EH (cell line): ENCODE data around the gene HDAC7.

Source experiments
- DNase-seq: peaks from one replicate; pipeline ENCODE4 v3.0.0-alpha.2; 2015; ENCODE audit warnings: low read depth

HDAC7 gene

DNA sequence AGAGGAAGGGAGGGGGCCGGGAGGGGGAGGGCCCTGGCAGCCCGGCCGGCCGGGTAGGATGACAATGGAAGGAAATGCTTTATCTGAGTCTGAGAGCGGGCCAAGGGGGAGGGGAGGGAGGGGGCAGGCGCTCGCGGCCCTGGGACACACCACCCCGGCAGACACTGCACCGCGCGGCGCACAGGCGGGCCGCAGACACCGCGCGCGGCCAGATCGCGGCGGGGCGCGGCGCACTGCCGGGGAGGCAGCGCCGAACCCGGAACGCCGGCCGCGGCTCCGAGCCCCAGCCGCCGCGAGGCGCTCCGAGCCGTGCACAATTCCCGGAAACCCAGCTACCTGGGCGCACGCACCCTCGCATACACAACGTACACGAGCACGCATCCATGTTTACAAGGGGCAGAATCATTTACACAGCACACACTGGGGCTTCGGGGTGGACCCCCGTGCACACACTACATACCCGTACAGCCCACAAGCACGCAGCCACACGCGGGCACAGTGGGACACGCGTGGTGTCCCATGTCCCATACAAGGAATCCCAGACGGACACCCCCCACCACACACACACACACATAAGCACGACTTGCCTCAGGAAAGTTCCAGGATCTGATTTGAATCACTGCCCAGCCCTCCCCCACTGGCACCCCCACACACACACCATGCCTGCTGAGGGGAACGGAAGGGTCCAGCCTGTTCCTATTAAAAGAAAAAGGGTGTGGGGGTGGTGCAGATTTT lies at the start of gene HDAC7:
Gene HDAC7, minus strand, starts transcription at position 8 of the 735 bp plus-strand sequence. CDS start 118 bp downstream, outside the sequence.
- peak; percentile 91 for DNase-seq

DNA sequence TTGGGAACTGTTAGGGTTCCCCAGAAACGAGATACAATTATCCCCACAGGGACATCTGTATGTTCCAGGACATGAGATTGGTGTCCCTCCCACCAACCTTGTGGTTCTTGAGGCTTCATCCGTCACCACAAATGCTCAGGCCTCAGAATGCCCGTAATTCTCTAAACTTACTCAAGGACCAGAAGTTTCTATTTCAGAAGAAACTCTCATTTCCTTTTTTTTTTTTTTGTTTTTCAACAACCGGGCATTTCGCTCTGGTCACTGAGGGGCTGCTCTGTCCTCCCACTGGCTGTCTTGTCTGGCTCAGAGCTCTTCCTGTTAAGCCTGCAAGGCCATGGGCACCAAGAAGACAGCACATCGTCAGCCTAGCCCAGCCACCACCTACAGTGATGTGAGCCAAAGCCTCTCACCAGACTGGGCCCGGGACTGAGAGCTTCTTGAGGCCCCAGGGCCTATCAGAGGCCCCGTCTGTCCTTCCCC lies 48.9 kb upstream of the HDAC7 start:
- DNase-seq, result no peak

DNA sequence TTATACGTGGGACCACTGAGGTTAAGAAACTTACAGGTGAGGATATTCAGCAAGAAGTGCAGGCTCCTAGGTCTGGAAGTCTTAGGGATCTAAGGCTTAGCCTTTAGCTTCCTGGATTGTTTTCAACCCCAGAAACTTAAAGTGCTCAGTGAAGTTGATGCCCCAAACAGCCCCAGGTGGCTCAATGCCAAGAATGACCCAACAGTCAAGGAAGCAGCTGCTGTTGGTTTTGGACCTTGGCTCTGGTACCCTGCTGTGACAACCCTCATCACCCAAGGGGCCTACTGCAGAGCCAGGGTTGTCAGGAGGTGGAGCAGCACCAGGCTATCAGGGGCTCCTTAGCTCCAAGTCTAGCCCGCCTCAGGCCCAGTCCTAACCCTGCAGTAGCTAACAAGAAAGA lies 48.3 kb upstream of the HDAC7 start:
- DNase-seq, result peak; percentile 16

DNA sequence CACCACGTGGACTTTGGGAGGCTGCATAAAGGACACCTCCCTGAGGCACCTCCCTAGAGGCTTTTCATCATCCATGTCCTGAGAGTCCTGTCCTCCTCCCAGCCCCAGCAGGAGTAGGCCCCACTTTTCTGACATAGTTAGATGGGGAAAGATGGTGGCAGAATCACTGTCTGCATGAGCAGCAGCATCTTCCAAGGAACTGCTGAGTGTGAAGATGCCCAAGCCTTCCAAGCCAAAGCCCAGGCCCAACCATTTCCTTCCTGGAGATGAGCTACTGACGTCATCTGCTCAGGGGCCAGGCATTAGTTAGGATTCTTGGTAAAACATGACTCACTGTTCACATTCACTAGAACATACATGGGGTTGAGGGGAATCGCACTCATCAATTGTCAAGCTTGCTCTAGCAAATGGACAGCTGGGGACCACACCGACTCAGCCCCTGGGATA lies 47.8 kb upstream of the HDAC7 start:
- DNase-seq, result peak; percentile 93

DNA sequence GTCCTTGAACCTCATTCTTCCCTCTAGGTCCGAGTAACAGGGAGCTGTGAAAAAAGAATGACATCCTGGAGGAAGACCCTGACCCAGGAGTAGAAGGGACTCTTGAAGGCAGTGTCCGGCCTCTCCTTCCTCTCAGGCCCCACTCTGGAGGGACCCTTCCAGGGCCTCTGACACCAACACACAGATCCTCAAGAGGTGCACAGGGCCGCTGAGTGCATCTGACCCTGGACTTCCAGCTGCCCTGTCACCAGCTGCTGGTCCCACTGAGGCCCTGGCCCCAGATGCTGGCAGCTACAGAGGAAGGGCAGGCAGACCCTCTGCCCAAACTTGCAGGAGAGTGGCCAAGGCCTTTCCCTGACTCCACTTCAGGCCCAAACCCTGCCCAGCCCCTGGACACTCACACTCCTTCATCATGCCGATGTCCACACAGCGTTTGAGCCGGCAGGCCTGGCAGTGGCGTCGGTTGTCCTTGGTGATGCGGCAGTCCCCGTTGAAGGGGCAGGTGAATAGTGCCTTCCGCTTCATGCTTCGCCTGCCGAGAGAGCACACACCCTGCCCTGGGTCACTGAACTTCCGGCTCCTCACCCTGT lies 45.0 kb upstream of the HDAC7 start:
- DNase-seq, result no peak

DNA sequence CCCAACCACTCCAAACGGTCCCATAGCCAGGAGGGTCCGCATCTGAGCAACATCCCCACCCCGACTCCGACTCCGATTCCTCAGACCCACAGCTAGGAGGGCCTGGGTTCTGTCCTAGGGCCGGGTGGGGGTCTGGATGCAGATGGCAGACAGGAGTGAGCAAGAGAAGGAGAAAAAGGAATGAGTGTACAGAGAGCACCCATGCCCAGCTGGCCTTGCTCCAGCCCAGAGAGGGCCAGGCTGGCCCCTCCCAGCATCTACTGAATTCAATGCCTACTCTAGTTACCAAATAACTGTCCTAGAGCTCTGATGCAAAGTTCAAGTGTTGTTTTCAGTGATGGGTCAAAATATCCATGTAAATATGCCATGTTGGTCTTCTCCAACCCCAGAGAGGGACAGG lies 44.3 kb upstream of the HDAC7 start:
- no peak for DNase-seq

DNA sequence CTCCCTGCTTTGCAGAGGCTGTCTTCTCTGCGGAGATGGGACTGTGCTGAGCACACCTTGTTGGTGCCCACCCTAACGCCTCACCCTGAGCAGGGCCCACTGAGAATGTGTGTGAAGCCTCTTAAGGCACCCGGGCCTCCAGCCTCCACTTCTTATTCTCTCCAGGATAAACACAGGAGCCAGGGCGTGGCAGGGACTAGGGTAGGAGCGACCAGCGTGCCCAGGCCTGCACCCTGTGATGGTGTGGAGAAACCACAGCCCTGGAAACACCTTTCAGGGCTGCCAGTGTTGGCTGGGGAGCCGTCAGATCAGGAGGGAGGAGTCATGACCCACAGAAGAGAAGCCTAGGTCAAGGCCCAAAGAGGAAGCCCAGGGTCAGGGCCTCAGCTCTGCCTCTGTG lies 43.8 kb upstream of the HDAC7 start:
- no peak for DNase-seq

GRCh38 chr12:47862881-47863280 lies 43.2 kb upstream of the HDAC7 start:
- DNase-seq, result no peak

DNA sequence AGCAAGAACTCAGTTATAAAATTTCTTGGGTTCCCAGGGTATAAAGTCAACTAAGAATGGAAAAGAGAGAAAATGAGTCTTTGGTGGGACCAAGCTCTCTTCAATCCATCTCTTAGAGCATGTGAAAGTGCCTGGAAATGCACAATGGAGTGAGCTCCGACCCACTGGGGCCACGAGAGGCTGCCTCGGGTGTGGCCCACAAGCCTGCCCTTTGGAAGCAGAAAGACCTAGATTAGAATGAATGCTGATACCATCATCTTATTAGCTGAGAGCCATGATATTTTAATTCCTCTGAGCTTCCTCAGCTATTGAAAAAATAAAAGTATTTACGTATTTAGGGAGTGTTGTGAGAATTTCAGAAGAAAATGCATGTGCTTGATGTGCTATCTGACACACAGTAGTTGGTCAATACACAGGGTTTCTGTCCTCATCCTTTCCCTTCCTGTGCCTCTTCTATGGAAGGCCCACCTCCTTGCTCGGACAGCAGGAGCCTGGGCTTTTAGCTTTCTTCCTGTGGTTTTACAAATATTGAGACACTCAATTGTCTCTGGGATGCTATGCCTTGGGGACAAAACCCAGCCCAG lies 42.6 kb upstream of the HDAC7 start:
- no peak for DNase-seq

DNA sequence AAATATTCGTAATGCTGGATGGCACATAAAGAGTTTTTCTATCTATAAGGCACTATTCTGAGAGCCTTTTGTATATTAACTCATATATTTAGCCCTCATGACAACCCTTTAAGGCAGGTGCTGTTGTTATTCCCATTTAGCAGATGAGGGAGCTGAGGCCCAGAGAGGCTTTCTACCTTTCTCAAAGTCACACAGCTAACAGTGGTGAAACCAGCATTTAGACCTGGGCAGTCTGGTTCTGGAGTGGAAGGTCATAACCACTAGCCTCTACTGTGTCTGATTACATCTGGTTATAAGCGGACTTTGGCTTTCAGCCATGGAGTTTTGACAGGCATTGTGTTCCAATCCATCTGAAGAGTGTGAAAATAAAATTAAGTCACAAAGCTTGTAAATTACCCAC lies 41.2 kb upstream of the HDAC7 start:
- no peak for DNase-seq

DNA sequence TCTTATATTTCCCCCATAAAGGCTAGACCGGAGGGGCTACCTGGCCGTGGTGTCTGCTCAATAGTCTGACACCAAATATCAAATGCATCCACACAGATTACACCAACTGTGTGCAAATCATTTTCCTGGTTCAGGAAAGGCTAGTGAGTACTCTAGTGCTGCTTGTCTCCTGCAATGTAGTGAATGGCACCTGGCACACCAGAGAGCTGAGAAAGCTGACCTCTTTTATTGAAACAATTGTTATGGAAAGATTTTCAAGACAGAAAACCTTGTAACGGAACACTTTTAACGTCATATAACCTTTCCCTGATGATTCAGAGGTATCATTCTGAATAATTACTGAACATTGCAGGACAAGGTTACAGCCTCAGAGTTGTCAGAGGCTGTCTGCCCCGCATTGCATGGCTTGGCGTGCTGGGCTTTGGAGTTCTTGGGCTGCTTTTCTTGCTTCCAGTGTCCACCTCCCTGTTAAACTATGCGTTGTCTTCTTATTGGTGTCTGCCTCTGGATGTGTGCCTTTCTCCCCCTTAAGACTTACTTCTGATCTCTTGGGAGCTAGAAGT lies 40.7 kb upstream of the HDAC7 start:
- no peak for DNase-seq

DNA sequence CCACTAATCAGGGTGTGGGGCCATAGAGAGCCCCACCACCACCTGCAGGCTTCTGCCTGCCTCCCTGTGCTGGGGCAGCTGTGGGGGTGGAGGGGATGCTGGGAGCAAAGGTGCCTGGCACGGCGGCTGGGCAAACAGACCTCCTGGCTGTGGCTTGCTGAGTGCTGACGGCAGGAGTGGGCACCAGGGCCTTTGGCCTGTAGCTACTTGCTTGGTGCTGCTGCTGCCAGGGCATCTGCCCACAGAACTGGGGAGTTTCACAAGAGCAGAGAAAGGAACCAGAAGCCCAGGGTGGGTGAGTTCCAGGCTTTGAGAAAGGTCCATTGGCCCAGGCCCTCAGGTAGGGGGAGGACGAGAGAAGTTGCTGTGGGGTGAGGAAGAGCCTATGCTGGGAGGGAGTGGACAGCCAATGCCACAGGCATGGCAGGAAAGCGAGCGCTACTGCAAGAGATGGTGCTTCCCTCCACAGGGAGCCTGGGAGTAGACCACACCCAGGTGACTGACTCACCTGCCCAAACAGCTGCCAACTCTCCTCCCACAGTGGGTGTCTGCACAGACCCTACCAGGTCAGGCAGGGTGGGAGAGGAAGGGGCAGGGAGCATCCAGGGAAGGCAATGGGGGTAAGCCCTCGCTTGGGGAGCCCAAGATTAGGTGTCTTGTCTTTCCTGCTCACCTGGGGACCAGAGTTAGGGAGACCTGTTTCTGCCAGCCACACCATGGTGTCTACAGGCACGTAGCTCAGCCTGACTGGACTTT lies 39.0 kb upstream of the HDAC7 start:
- DNase-seq, result no peak

- no peak for DNase-seq
These were observed 37.2 kb upstream of the HDAC7 start for GRCh38 chr12:47856721-47857575.

DNA sequence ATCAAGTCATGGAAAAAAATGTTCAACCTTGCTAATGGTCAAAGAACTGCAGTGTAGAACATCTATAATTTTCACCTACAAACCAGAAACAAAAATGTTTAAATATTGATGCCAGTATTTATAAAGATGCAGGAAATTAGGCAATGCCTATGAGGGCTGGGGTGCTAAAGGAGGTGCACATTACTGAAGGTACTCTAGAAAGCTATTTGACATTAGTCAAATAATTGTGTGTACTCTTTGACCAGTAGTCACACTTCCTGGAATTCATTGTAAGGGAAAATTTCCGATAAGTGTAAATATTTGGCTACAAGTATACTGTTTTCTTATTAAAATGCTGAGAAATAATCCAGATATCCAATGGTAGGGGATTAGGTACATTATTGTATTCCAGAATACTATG lies 36.4 kb upstream of the HDAC7 start:
- DNase-seq, result no peak

- no peak for DNase-seq
These were observed 35.8 kb upstream of the HDAC7 start for GRCh38 chr12:47855502-47855901.

DNA sequence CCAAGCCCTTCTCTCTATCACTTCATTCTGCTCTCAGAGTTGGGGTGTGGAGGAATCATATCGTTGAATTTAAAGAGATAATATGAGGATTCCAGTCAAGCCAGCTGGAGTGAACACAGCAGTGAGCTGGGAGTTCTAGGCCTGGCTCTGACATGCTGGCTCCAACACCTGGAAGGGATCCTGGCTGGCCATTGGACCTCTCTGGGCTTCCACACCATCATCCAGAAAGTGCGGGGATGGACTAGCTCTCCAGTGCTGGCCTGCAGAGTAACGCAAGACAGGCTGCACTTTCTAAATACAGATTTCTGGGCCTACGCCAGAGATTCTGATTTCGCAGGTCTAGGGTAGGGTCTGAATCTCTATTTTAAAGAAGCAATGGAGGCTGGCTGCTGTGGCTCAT lies 34.8 kb upstream of the HDAC7 start:
- DNase-seq, result no peak

GRCh38 chr12:47852096-47852571 lies 32.4 kb upstream of the HDAC7 start:
- DNase-seq, result no peak

DNA sequence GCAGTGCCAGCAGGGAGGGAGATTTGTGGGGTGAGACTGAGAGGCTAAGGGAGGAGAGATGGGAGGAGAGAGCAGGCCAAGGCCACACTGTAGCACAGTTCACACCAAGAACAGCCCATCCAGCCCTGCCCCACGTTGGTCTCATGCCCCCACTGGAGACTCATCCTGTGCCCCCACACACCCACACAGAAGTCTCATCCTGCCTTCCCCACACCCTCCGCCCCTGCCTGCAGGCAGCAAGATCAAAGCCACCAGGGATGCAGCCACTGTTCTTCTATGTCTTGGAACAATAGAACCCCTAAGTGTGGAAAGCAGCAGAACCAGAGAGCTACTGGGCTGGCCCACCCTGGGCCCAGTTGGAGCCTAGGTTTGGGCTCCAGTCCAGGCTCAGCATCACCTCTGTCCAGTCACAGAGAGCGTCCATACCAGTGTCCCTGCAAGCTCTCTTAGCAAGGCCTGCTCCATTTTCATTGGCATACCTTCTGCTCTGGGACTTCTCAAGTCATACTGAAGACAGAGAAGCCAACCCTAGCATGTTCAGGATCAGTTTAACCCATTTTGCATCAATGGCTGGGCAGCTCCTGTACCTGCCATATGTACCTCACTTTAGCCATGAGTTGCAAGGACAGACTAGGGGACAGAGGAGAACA lies 31.7 kb upstream of the HDAC7 start:
- DNase-seq, result no peak

GRCh38 chr12:47850153-47851084 lies 30.7 kb upstream of the HDAC7 start:
- no peak for DNase-seq

GRCh38 chr12:47849261-47849660 lies 29.6 kb upstream of the HDAC7 start:
- no peak for DNase-seq
